H9 (cell line): ENCODE data around the gene C6orf15. TPM values are rescaled to one million over a fixed set of nuclear protein-coding genes. Genes with fewer than 3 reads are reported as not detected.

Experiments used
- DNase-seq: peaks from one replicate; pipeline ENCODE4 v3.0.0-alpha.2; 2017
- H2AFZ ChIP-seq: one replicate; pipeline ENCODE4 v1.6.1; 2013; ENCODE audit warnings: mild to moderate bottlenecking, low read length, control low read depth, moderate library complexity
- H2AK5ac ChIP-seq: 2 replicates; pipeline ENCODE4 v1.6.1; 2013; ENCODE audit warnings: low read length, control low read depth, mixed read lengths; ENCODE audit not compliant: insufficient read length
- H2BK120ac ChIP-seq: one replicate; pipeline ENCODE4 v1.6.1; 2013; ENCODE audit warnings: low read depth, mild to moderate bottlenecking, low read length, control low read depth, inconsistent platforms; ENCODE audit not compliant: poor library complexity, severe bottlenecking
- H2BK12ac ChIP-seq: 2 replicates; pipeline ENCODE4 v1.6.1; 2013; ENCODE audit warnings: low read length, control low read depth, mixed read lengths, low read depth; ENCODE audit not compliant: insufficient read length
- H2BK15ac ChIP-seq: 2 replicates; pipeline ENCODE4 v1.6.1; 2013; ENCODE audit warnings: low read depth, low read length, control low read depth
- H2BK20ac ChIP-seq: one replicate; pipeline ENCODE4 v1.6.1; 2013; ENCODE audit warnings: low read depth, mild to moderate bottlenecking, low read length, control low read depth, inconsistent platforms; ENCODE audit not compliant: poor library complexity, severe bottlenecking
- H2BK5ac ChIP-seq: 2 replicates; pipeline ENCODE4 v1.6.1; 2013; ENCODE audit warnings: low read length, control low read depth, mixed read lengths; ENCODE audit not compliant: insufficient read length
- H3K14ac ChIP-seq: 2 replicates; pipeline ENCODE4 v1.6.1; 2013; ENCODE audit warnings: low read length, control low read depth; ENCODE audit not compliant: insufficient read depth
- H3K18ac ChIP-seq: 2 replicates; pipeline ENCODE4 v1.6.1; 2013; ENCODE audit warnings: low read depth, mild to moderate bottlenecking, mixed read lengths, low read length, control low read depth; ENCODE audit not compliant: insufficient read length
- H3K23ac ChIP-seq: 2 replicates; pipeline ENCODE4 v1.6.1; 2013; ENCODE audit warnings: low read length, control low read depth, mixed read lengths, low read depth; ENCODE audit not compliant: insufficient read length
- H3K23me2 ChIP-seq: 2 replicates; pipeline ENCODE4 v1.6.1; 2013; ENCODE audit warnings: low read depth, mild to moderate bottlenecking, mixed read lengths, low read length, control low read depth; ENCODE audit not compliant: insufficient read length, poor library complexity, severe bottlenecking
- H3K27ac ChIP-seq: 2 replicates; pipeline ENCODE4 v1.5.1; 2013; ENCODE audit warnings: low read length, control low read depth, mixed read lengths, low read depth; ENCODE audit not compliant: insufficient read length
- H3K27me3 ChIP-seq: 2 replicates; pipeline ENCODE4 v1.6.1; 2013; ENCODE audit warnings: low read length, control low read depth, inconsistent platforms; ENCODE audit not compliant: insufficient read depth
- H3K4ac ChIP-seq: 2 replicates; pipeline ENCODE4 v1.6.1; 2013; ENCODE audit warnings: low read depth, mild to moderate bottlenecking, control low read depth, inconsistent platforms, low read length, moderate library complexity
- H3K4me1 ChIP-seq: 2 replicates; pipeline ENCODE4 v1.6.1; 2013; ENCODE audit warnings: low read length, control low read depth, inconsistent platforms; ENCODE audit not compliant: insufficient read depth
- H3K4me2 ChIP-seq: 2 replicates; pipeline ENCODE4 v1.6.1; 2013; ENCODE audit warnings: low read length, control low read depth, mixed read lengths; ENCODE audit not compliant: insufficient read length, insufficient read depth
- H3K56ac ChIP-seq: 2 replicates; pipeline ENCODE4 v1.6.1; 2013; ENCODE audit warnings: low read depth, mild to moderate bottlenecking, mixed read lengths, low read length, control low read depth; ENCODE audit not compliant: insufficient read length
- H3K79me1 ChIP-seq: 2 replicates; pipeline ENCODE4 v1.6.1; 2013; ENCODE audit warnings: low read depth, mild to moderate bottlenecking, moderate library complexity, low read length, control low read depth, inconsistent platforms; ENCODE audit not compliant: insufficient read depth, poor library complexity, severe bottlenecking
- H3K79me2 ChIP-seq: 2 replicates; pipeline ENCODE4 v1.6.1; 2013; ENCODE audit warnings: low read length, control low read depth, inconsistent platforms; ENCODE audit not compliant: insufficient read depth
- H3K9ac ChIP-seq: 2 replicates; pipeline ENCODE4 v1.6.1; 2013; ENCODE audit warnings: low read length, control low read depth, mixed read lengths; ENCODE audit not compliant: insufficient read length; ENCODE audit errors: extremely low read depth
- H3K9me3 ChIP-seq: one replicate; pipeline ENCODE4 v1.6.1; 2013; ENCODE audit warnings: low read depth, low read length, inconsistent platforms; ENCODE audit not compliant: control insufficient read depth
- H3T11ph ChIP-seq: one replicate; pipeline ENCODE4 v1.6.1; 2013; ENCODE audit warnings: mild to moderate bottlenecking, low read length, control low read depth, inconsistent platforms
- H4K20me1 ChIP-seq: one replicate; pipeline ENCODE4 v1.6.1; 2013; ENCODE audit not compliant: control insufficient read depth, insufficient read length, insufficient read depth
- H4K5ac ChIP-seq: 2 replicates; pipeline ENCODE4 v1.6.1; 2013; ENCODE audit warnings: low read depth, mild to moderate bottlenecking, mixed read lengths, low read length, control low read depth; ENCODE audit not compliant: insufficient read length
- H4K8ac ChIP-seq: replicated peaks from 2 replicates; pipeline ENCODE4 v1.6.1; 2013; ENCODE audit warnings: low read length, control low read depth, mixed read lengths, low read depth; ENCODE audit not compliant: insufficient read length
- H4K91ac ChIP-seq: 2 replicates; pipeline ENCODE4 v1.6.1; 2013; ENCODE audit warnings: low read depth, mild to moderate bottlenecking, moderate library complexity, mixed read lengths, low read length, control low read depth; ENCODE audit not compliant: insufficient read length
- H3K27ac Mint-ChIP-seq, 3 experiments: 2 replicates in 2 of 3; 3 replicates in 1 of 3; pipeline ENCODE4 v1.8.0; 2020 to 2021; ENCODE audit warnings: mixed read lengths in 3 of 3, mild to moderate bottlenecking in 1 of 3, moderate library complexity in 1 of 3
- H3K27me3 Mint-ChIP-seq: 2 replicates; pipeline ENCODE4 v1.8.0; 2021; ENCODE audit warnings: low read depth, mild to moderate bottlenecking, moderate library complexity, mixed read lengths
- H3K36me3 Mint-ChIP-seq, 3 experiments: 2 replicates in 2 of 3; 3 replicates in 1 of 3; pipeline ENCODE4 v1.8.0; 2020 to 2021; ENCODE audit warnings: low read depth in 3 of 3, mixed read lengths in 3 of 3; ENCODE audit not compliant: insufficient read depth in 1 of 3
- H3K4me1 Mint-ChIP-seq, 2 experiments: 2 replicates each; pipeline ENCODE4 v1.8.0; 2020; ENCODE audit warnings: mixed read lengths in 2 of 2
- H3K4me3 Mint-ChIP-seq, 2 experiments: 2 replicates in 1 of 2; 3 replicates in 1 of 2; pipeline ENCODE4 v1.8.0; 2020 to 2021; ENCODE audit warnings: mild to moderate bottlenecking in 2 of 2, mixed read lengths in 2 of 2, moderate library complexity in 1 of 2
- H3K9me3 Mint-ChIP-seq, 2 experiments: 2 replicates in 1 of 2; 3 replicates in 1 of 2; pipeline ENCODE4 v1.8.0; 2020; ENCODE audit warnings: mild to moderate bottlenecking in 2 of 2, mixed read lengths in 2 of 2, moderate library complexity in 1 of 2
- CTCF ChIP-seq: fragments of 200-600 bp; sonication (generic); conservative IDR thresholded peaks from 3 replicates; pipeline ENCODE4 v1.8.0; 2021; ENCODE audit warnings: antibody characterized with exemption, mild to moderate bottlenecking
- WGBS: extraction: QIAGEN DNeasy Blood & Tissue Kit; methylation state at CpG from one replicate; pipeline ENCODE4 v1.1.7; 2013; ENCODE audit warnings: missing lambda C conversion rate, low lambda C conversion rate, mixed read lengths; ENCODE audit not compliant: insufficient read length; ENCODE audit errors: extremely low coverage; 5-methylcytosine and 5-hydroxymethylcytosine counted together
- total RNA-seq: library from RNA; stranded (reverse); gene quantifications from 2 replicates; pipeline ENCODE4 v1.2.1, GENCODE V29; 2021

Gene C6orf15
- total RNA-seq, 1 experiment from 2014 or later, result not detected

- H2AK5ac ChIP-seq, result no peak overlapping the region
- no peak overlapping the region for H3K18ac ChIP-seq
- no peaks in the 10 kb centered on the region for H4K20me1 ChIP-seq
- no peak for DNase-seq
- no peak overlapping the region for H3K23ac ChIP-seq
- H3K4me2 ChIP-seq, result no peak overlapping the region
- no peak overlapping the region for H3T11ph ChIP-seq
- Mint-ChIP-seq H3K4me3 (no peak overlapping the region), H3K4me1 (peaks cover 24 to 31% of the 10 kb centered on the region in 2 experiments), H3K27me3 (no peaks in the 10 kb centered on the region; the same call in 1 of the 2 replicates), H3K36me3 (no peaks in the 10 kb centered on the region), H3K9me3 (no peaks in the 10 kb centered on the region), H3K27ac (no peak overlapping the region)
- peaks cover 2% of the 10 kb centered on the region; the same call in 1 of the 2 replicates for H3K4me1 ChIP-seq
- H3K79me2 ChIP-seq, result no peaks in the 10 kb centered on the region
- H2BK5ac ChIP-seq, result no peak overlapping the region
- H2BK15ac ChIP-seq, result no peak overlapping the region
- H4K91ac ChIP-seq, result no peak overlapping the region
- H3K4ac ChIP-seq, result no peak overlapping the region
- H2BK12ac ChIP-seq, result no peak overlapping the region
- no peaks in the 10 kb centered on the region for H3K27me3 ChIP-seq
- H4K8ac ChIP-seq, result no peak overlapping the region
- no CpG with 5 or more reads among the region's 3 CpGs for WGBS
- no peaks in the 10 kb centered on the region for H3K79me1 ChIP-seq
- no peak overlapping the region for H3K14ac ChIP-seq
- TF ChIP-seq CTCF, result no peak
- no peaks in the 10 kb centered on the region for H3K23me2 ChIP-seq
- no peak overlapping the region for H4K5ac ChIP-seq
- H2BK20ac ChIP-seq, result no peak overlapping the region
- H3K9me3 ChIP-seq, result no peaks in the 10 kb centered on the region
- H2AFZ ChIP-seq, result no peak overlapping the region
- no peak overlapping the region for H3K27ac ChIP-seq
- H3K56ac ChIP-seq, result no peak overlapping the region
- H2BK120ac ChIP-seq, result no peak overlapping the region
- H3K9ac ChIP-seq, result no peak overlapping the region
Measured at GRCh38 chr6:31091680-31092079, 20.7 kb downstream of the C6orf15 start.
